Measurements from ENCODE around the gene BIRC6.
A peak's percentile ranks its signal among the peaks of the same experiment; 100 is the strongest.
"Not testable (repeated sequence)": the region's sequence is repeated elsewhere in the genome, so short reads cannot be mapped to it uniquely, and the experiment has no call there.

BIRC6 gene

DNA sequence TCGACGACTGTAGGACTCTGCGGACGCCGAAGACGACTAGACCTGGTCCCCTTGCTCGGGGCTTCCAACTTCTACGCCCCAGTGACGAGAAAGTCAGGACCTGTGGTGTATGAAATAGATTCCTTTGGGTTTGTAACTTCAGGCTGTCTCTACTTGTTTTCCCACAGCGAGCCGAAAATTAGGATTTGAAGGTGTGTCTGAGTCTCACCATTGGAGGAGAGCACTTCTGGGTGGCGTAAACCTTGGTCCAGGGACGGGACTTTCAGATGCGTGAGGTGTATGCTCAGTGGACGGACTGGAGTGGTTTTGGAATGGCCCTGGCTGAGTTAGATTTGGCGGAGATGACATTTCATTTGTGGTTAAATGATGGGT is 1.3 kb downstream of the BIRC6 start:
- Histone ChIP-seq H3K4me1 (ENCODE audit: control insufficient read depth, low read depth, low read length) (peaks cover 3% of the 10 kb centered on the region), H4K5ac (ENCODE audit: low read length) (no peak overlapping the region), H3K4me3 (ENCODE audit: low read length) (peak overlapping the region; percentile 71), H3K27ac (ENCODE audit: low read depth, low read length) (peak overlapping the region; percentile 6), H3K56ac (ENCODE audit: low read length) (peak overlapping the region; percentile 96), H3K9ac (ENCODE audit: low read length) (peak overlapping the region; percentile 92), H2AK5ac (ENCODE audit: low read length) (peak overlapping the region; percentile 58), H3K36me3 (ENCODE audit: control insufficient read depth, insufficient read depth, low read length) (no peaks in the 10 kb centered on the region), H3K4ac (ENCODE audit: low read depth, low read length) (no peak overlapping the region), H3K79me1 (ENCODE audit: low read length) (peaks cover 4% of the 10 kb centered on the region), H4K8ac (ENCODE audit: low read depth, low read length) (no peak overlapping the region), H3K79me2 (ENCODE audit: control insufficient read depth, insufficient read depth, low read length) (peaks cover 54% of the 10 kb centered on the region), H3K27me3 (ENCODE audit: insufficient read depth, low read length, poor library complexity) (no peaks in the 10 kb centered on the region), H2BK15ac (replicated peaks; ENCODE audit: low read depth) (no peak overlapping the region), H2BK120ac (ENCODE audit: low read depth, low read length) (no peak overlapping the region), H2BK5ac (ENCODE audit: low read length) (peak overlapping the region; percentile 78), H3K18ac (ENCODE audit: low read length) (peak overlapping the region; percentile 10), H3K23ac (ENCODE audit: low read length) (peak overlapping the region; percentile 15), H3K4me2 (ENCODE audit: low read length) (peak overlapping the region; percentile 100)
- WGBS (ENCODE audit: extremely low coverage, insufficient coverage, low lambda C conversion rate): no CpG with 5 or more reads among the region's 16 CpGs
- peak; percentile 42 for DNase-seq

DNA sequence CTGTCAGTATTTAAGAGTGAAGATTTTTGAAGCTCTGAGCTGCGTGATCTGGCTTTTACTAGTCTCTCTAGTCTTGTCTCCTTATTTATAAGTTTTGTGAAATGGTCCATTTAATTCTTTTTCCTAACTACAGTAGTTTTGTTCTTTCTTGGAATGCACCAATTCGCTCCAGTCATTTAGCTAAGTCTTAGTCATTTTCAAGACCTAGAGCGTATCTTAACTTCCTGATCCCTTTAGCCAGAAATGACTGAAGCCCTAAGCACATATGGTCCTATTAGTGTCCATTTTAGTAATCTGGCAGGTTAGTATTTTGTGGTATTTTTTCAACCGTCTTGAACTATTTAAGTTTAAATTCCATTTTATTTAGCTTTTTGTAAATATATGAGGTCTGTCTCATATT is 3.6 kb downstream of the BIRC6 start:
- no peak overlapping the region for H3K4ac ChIP-seq (ENCODE audit: low read depth, low read length)
- H2BK5ac ChIP-seq (ENCODE audit: low read length): no peak overlapping the region
- no peak overlapping the region for H4K5ac ChIP-seq (ENCODE audit: low read length)
- no peak overlapping the region for H2AK5ac ChIP-seq (ENCODE audit: low read length)
- H3K4me3 ChIP-seq (ENCODE audit: low read length): no peak overlapping the region
- H3K27me3 ChIP-seq (ENCODE audit: insufficient read depth, low read length, poor library complexity): no peaks in the 10 kb centered on the region
- H3K27ac ChIP-seq (ENCODE audit: low read depth, low read length): no peak overlapping the region
- H3K79me1 ChIP-seq (ENCODE audit: low read length): peaks cover 4% of the 10 kb centered on the region
- no peak overlapping the region for H3K23ac ChIP-seq (ENCODE audit: low read length)
- no peak for DNase-seq
- no peak overlapping the region for H4K8ac ChIP-seq (ENCODE audit: low read depth, low read length)
- no peaks in the 10 kb centered on the region for H3K36me3 ChIP-seq (ENCODE audit: control insufficient read depth, insufficient read depth, low read length)
- no peak overlapping the region for H3K18ac ChIP-seq (ENCODE audit: low read length)
- H3K4me2 ChIP-seq (ENCODE audit: low read length): no peak overlapping the region
- no peak overlapping the region for H2BK15ac ChIP-seq (replicated peaks; ENCODE audit: low read depth)
- H3K79me2 ChIP-seq (ENCODE audit: control insufficient read depth, insufficient read depth, low read length): peaks cover 73% of the 10 kb centered on the region
- H3K9ac ChIP-seq (ENCODE audit: low read length): no peak overlapping the region
- peaks cover 3% of the 10 kb centered on the region for H3K4me1 ChIP-seq (ENCODE audit: control insufficient read depth, low read depth, low read length)
- no peak overlapping the region for H3K56ac ChIP-seq (ENCODE audit: low read length)
- H2BK120ac ChIP-seq (ENCODE audit: low read depth, low read length): no peak overlapping the region
- no CpG with 5 or more reads among the region's 4 CpGs for WGBS (ENCODE audit: extremely low coverage, insufficient coverage, low lambda C conversion rate)

DNA sequence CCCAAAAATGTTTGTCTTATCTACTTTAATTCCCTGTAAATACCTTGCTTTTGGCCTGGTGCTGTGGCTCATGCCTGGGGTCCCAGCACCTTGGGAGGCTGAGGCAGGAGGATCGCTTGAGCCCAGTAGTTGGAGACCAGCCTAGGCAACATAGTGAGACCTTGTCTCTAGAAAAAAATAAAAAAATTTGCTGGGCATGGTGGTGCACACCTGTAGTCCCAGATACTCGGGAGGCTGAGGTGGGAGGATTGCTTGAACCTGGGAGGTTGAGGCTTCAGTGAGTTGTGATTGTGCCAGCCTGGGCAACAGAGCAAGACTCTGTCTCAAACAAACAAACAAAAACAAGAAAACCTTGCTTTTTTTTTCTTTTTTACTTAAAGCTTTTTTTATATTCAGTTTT is 6.2 kb downstream of the BIRC6 start:
- not testable (repeated sequence) for H2AK5ac ChIP-seq (ENCODE audit: low read length); H2BK15ac ChIP-seq (replicated peaks; ENCODE audit: low read depth); H3K9ac ChIP-seq (ENCODE audit: low read length); H3K4me2 ChIP-seq (ENCODE audit: low read length); H3K18ac ChIP-seq (ENCODE audit: low read length); H4K5ac ChIP-seq (ENCODE audit: low read length); DNase-seq; H3K36me3 ChIP-seq (ENCODE audit: control insufficient read depth, insufficient read depth, low read length); H3K4me3 ChIP-seq (ENCODE audit: low read length); H2BK120ac ChIP-seq (ENCODE audit: low read depth, low read length); H2BK5ac ChIP-seq (ENCODE audit: low read length); H4K8ac ChIP-seq (ENCODE audit: low read depth, low read length); H3K27me3 ChIP-seq (ENCODE audit: insufficient read depth, low read length, poor library complexity); H3K4me1 ChIP-seq (ENCODE audit: control insufficient read depth, low read depth, low read length); H3K4ac ChIP-seq (ENCODE audit: low read depth, low read length); H3K56ac ChIP-seq (ENCODE audit: low read length); H3K79me1 ChIP-seq (ENCODE audit: low read length); H3K23ac ChIP-seq (ENCODE audit: low read length); H3K27ac ChIP-seq (ENCODE audit: low read depth, low read length)
- WGBS (ENCODE audit: extremely low coverage, insufficient coverage, low lambda C conversion rate): no CpG with 5 or more reads among the region's 2 CpGs
- peaks cover 89% of the 10 kb centered on the region for H3K79me2 ChIP-seq (ENCODE audit: control insufficient read depth, insufficient read depth, low read length)

DNA sequence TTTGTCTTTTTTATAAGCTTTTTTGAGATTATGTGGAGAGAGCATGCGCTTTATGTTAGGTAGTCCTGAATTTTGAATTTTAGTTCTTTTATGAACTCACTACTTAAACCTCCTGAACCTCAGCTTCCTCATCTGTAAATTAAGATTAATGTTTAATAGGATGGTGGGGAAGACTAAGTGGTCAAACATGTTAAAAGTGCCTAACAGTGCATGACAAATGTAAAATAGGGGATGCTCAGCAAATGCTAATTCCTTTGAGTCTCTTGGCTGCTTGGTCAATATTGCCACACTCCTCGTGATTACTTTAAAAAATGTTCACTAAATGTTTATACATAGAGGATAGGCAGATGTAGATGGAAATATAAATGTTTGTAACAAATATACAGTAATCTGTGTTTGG is 6.8 kb downstream of the BIRC6 start:
- H3K36me3 ChIP-seq (ENCODE audit: control insufficient read depth, insufficient read depth, low read length): no peaks in the 10 kb centered on the region
- no peak overlapping the region for H3K18ac ChIP-seq (ENCODE audit: low read length)
- DNase-seq: no peak
- no peak overlapping the region for H3K4me3 ChIP-seq (ENCODE audit: low read length)
- H2AK5ac ChIP-seq (ENCODE audit: low read length): no peak overlapping the region
- no CpG with 5 or more reads among the region's 2 CpGs for WGBS (ENCODE audit: extremely low coverage, insufficient coverage, low lambda C conversion rate)
- no peak overlapping the region for H2BK5ac ChIP-seq (ENCODE audit: low read length)
- no peak overlapping the region for H3K4me2 ChIP-seq (ENCODE audit: low read length)
- no peak overlapping the region for H3K23ac ChIP-seq (ENCODE audit: low read length)
- no peaks in the 10 kb centered on the region for H3K4me1 ChIP-seq (ENCODE audit: control insufficient read depth, low read depth, low read length)
- no peaks in the 10 kb centered on the region for H3K79me1 ChIP-seq (ENCODE audit: low read length)
- no peak overlapping the region for H3K27ac ChIP-seq (ENCODE audit: low read depth, low read length)
- H3K56ac ChIP-seq (ENCODE audit: low read length): no peak overlapping the region
- no peak overlapping the region for H2BK15ac ChIP-seq (replicated peaks; ENCODE audit: low read depth)
- no peak overlapping the region for H2BK120ac ChIP-seq (ENCODE audit: low read depth, low read length)
- H3K79me2 ChIP-seq (ENCODE audit: control insufficient read depth, insufficient read depth, low read length): peaks cover 88% of the 10 kb centered on the region
- no peak overlapping the region for H3K4ac ChIP-seq (ENCODE audit: low read depth, low read length)
- no peak overlapping the region for H4K8ac ChIP-seq (ENCODE audit: low read depth, low read length)
- H3K27me3 ChIP-seq (ENCODE audit: insufficient read depth, low read length, poor library complexity): no peaks in the 10 kb centered on the region
- H3K9ac ChIP-seq (ENCODE audit: low read length): no peak overlapping the region
- H4K5ac ChIP-seq (ENCODE audit: low read length): no peak overlapping the region

DNA sequence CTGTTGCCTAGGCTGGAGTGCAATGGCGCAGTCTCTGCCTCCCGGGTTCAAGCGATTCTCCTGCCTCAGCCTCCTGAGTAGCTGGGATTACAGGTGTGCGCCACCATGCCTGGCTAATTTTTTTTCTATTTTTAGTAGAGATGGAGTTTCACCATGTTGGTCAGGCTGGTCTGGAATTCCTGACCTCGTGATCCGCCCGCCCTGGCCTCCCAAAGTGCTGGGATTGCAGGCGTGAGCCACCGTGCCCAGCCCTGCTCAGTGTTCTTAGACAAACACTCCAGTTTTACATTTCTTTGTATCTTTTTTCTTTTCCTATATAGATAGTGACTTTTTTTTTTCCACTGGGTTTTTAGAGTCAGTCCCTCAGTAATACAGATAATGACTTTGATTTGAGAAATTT is 7.5 kb downstream of the BIRC6 start:
- not testable (repeated sequence) for H3K18ac ChIP-seq (ENCODE audit: low read length); H3K4ac ChIP-seq (ENCODE audit: low read depth, low read length); H3K79me1 ChIP-seq (ENCODE audit: low read length)

DNA sequence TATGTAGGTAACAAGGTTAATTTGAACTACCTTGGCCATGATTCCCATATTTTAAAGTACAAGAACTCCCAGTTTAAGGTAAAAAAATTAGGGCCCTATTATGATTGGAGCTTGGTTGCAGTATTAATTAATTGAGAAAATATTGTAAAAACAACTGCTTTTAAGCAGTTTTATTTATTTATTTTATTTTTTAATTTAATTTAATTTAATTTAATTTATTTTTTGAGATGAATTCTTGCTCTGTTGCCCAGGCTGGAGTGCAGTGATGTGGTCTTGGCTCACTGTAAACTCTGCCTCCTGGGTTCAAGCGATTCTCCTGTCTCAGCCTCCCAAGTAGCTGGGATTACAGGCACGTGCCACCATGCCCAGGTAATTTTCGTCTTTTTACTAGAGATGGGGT is 8.9 kb downstream of the BIRC6 start:
- H2AK5ac ChIP-seq (ENCODE audit: low read length); H3K27me3 ChIP-seq (ENCODE audit: insufficient read depth, low read length, poor library complexity); H3K36me3 ChIP-seq (ENCODE audit: control insufficient read depth, insufficient read depth, low read length); H2BK120ac ChIP-seq (ENCODE audit: low read depth, low read length); H2BK5ac ChIP-seq (ENCODE audit: low read length); H3K4me2 ChIP-seq (ENCODE audit: low read length); H3K4ac ChIP-seq (ENCODE audit: low read depth, low read length); H3K9ac ChIP-seq (ENCODE audit: low read length); H4K5ac ChIP-seq (ENCODE audit: low read length); H3K56ac ChIP-seq (ENCODE audit: low read length); H4K8ac ChIP-seq (ENCODE audit: low read depth, low read length); DNase-seq; H3K4me1 ChIP-seq (ENCODE audit: control insufficient read depth, low read depth, low read length); H3K27ac ChIP-seq (ENCODE audit: low read depth, low read length); H3K79me1 ChIP-seq (ENCODE audit: low read length); H2BK15ac ChIP-seq (replicated peaks; ENCODE audit: low read depth); H3K23ac ChIP-seq (ENCODE audit: low read length); H3K18ac ChIP-seq (ENCODE audit: low read length); H3K4me3 ChIP-seq (ENCODE audit: low read length): not testable (repeated sequence)
- peaks cover 86% of the 10 kb centered on the region for H3K79me2 ChIP-seq (ENCODE audit: control insufficient read depth, insufficient read depth, low read length)
- WGBS (ENCODE audit: extremely low coverage, insufficient coverage, low lambda C conversion rate): no CpG with 5 or more reads among the region's 3 CpGs

More for the DNA sequence above, 7.5 kb downstream of the BIRC6 start:
- H3K27ac ChIP-seq (ENCODE audit: low read depth, low read length); H3K4me1 ChIP-seq (ENCODE audit: control insufficient read depth, low read depth, low read length); H2BK120ac ChIP-seq (ENCODE audit: low read depth, low read length); H3K56ac ChIP-seq (ENCODE audit: low read length); H2BK5ac ChIP-seq (ENCODE audit: low read length); H3K23ac ChIP-seq (ENCODE audit: low read length); H3K4me2 ChIP-seq (ENCODE audit: low read length); H3K9ac ChIP-seq (ENCODE audit: low read length); H3K27me3 ChIP-seq (ENCODE audit: insufficient read depth, low read length, poor library complexity); H4K5ac ChIP-seq (ENCODE audit: low read length); H3K4me3 ChIP-seq (ENCODE audit: low read length); H3K36me3 ChIP-seq (ENCODE audit: control insufficient read depth, insufficient read depth, low read length); DNase-seq; H4K8ac ChIP-seq (ENCODE audit: low read depth, low read length); H2AK5ac ChIP-seq (ENCODE audit: low read length); H2BK15ac ChIP-seq (replicated peaks; ENCODE audit: low read depth): not testable (repeated sequence)
- no CpG with 5 or more reads among the region's 9 CpGs for WGBS (ENCODE audit: extremely low coverage, insufficient coverage, low lambda C conversion rate)
- H3K79me2 ChIP-seq (ENCODE audit: control insufficient read depth, insufficient read depth, low read length): peaks cover 89% of the 10 kb centered on the region
